NCI-H1930 (cell line): ENCODE measurements around the gene LHX5.

Experiments
- DNase-seq, 2 experiments: peaks; one replicate each; lab custom pipeline; 2025; lab: John Stamatoyannopoulos, UW

The LHX5 gene

DNA sequence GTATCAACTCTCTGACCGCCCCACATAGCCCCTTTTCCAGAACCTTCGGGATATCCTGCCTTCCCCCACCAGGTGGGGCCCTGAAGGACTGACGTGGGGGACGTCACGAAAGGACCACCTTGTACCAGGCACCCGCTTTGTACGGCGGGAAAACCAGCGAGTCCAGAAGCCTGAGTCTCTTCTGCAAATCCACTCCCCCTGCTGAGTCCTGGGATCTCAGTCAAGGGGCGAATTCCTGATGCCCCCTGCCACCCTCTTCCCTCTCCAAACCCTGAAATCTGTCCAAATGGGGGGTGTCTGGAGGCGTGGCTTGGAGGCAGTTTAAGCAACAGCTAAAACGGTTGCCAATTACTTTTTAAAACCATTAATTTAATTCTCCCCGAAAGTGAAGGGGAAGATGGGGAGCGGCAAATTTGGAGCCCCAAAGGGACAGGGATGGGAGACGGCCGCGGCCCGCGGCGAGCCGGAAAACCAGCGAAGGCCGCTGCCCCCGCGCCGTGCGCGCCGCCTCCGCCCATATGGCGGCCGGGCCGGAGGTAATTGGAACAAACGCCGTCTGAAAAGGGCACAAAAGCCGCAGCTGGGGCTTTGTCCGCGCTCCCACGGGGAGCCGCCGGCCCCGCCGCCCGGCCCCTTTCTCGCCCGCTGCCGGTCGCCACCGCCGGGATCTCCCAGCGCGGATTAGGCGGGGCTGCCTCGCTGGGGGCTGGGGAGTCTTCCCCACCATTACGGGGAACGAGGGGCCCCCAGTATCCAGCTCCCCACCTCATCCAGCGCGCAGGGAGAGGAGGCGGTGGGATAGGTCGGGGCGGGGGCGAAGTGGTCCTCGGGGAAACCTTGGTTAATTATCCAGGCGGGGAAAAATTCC is 6.6 kb downstream of the LHX5 start:
- DNase-seq = no peak

GRCh38 chr12:113464452-113464775 is 7.3 kb downstream of the LHX5 start:
- no peak for DNase-seq

DNA sequence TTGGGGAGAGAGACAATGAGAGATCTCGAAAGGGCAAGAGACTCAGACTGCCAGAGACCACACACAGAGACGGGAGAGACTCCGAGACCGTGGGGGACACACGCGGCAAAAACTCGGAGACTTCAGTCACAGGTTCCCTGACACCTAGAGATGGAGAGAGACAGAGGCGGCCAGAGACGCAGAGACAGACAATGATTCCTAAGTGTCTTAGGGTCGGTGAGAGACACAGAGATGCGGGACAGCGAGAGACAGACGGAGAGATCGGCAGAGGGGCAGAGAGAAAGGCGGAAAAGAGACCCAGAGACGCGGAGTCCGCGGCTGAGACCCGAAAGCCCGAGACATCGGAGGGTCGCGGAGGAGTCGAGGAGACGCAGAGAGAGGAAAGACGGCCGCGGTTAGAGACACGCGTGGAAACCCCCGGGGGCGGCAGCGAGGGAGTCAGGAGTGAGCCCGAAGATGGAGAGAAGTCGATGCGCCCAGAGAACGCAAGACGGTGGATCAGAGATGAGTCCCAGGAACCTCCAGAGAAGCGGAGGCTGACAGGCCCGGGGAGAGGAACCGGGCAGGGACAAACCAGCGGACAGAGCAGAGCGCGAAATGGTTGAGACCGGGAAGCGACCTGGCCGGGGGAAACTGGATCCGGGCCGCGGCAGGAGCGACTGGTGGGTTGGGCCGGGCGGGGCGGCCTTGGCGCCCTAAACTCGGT is 7.8 kb downstream of the LHX5 start:
- DNase-seq = no peak

DNA sequence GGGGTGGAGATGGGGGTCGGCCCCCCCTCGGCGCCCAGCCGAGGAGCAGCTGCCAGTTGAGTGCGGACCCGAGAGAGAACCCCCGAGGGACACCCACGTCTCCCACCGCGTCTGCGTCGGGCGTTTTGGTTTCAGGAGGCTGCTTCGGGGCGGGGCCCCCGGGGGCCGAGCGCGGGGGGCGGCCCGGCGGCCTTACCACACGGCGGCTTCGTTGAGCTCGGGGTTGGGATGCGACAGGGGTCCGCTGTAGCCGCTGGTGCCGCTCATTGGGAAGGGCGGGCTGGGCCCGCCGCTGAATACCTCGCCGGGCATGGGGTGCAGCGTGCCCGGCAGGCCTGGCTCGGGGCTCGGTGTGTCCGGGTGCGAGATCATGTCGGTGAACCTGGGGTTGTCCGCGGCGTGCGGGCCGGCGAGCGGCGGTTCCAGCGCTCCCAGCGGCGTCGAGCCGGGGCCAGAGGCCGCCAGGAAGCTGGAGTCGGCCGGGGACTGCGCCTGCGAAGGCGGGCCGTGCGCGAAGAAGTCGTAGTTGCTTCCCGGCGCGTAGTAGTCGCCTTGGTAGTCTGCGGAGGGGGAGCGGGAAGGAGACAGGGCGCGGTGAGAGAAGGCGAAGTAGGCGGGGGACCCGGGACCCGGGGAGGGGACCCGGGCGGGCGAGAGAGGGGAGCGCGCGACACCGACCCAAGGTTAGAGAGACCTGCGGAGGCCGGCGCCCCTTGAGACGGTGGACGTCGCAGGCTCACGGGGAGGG is 8.5 kb downstream of the LHX5 start:
- DNase-seq = no peak

DNA sequence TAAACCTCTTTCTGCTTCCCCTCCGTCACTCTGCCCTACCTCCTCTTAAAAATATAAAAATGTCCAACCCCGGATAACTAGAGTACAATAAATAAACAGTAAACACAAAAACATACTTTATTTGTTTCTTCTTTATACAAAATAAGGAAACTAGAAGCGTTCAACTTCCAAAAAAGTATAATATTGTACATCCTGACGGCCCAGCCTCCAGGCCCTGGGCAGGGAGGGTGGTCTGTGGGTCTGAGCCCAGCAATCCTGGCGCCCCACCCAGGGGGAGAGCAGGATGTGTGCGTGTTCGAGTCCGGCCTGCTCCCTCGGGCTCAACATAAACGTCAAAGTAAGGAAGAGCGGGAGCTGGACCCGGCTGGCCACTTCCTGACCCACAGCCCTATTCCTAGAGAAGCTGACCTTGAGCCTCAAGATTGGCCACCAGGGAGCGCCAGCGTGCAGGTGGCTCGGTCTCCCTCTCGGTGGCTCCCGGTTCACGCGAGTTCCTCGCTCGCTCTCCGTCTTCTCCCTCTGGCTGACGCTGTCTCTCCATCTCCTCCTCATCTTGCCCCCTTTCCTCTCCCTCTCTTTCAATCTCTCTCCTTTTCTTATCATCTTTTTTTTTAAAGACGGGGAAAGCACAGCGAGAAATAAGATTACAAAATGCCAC is 9.4 kb downstream of the LHX5 start:
- peak; percentile 38 to 53 for DNase-seq

DNA sequence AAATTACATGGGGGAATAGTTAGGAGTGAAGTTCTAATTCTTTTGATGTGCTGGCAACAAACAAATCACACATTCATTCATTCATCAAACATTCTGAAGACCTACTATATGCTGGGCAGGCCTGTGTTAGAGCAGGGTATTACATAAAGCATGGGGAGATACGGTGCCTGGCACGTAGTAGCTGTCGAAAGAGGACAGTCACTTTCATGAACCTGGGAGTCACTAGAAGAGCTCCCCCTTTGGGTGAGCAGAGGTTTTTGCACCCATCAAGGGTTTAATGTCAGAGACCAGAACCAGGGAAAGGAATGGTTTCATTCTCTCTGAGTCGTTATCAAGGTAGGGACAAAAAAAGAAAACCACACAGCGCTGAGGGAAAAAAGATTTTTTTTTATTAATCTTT is 10.0 kb downstream of the LHX5 start:
- no peak for DNase-seq

- DNase-seq = no peak
Observed at GRCh38 chr12:113459981-113460380, 11.7 kb downstream of the LHX5 start.

GRCh38 chr12:113457710-113458109 is 14.0 kb downstream of the LHX5 start:
- no peak for DNase-seq

- no peak for DNase-seq
Observed at GRCh38 chr12:113457185-113457584, 14.5 kb downstream of the LHX5 start.

DNA sequence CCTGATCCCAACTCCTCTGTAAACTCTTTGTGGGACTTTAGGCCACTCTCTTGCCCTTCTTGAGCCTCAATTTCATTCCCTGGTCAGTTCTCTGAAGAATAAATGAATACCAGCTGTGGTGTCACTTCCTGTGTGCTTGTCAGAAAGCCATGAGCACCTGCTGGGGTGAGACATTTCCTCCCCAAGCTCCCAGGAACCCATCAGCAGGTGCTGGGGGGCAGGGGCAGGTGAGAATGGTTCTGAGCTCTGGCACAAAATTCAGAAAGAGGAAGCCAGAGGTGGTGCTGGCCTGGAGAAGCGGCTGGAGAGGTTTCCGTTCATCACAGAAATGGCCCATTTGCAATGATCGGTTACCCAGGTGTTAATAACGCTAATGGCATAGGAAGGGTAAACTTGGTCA is 14.9 kb downstream of the LHX5 start:
- no peak for DNase-seq

DNA sequence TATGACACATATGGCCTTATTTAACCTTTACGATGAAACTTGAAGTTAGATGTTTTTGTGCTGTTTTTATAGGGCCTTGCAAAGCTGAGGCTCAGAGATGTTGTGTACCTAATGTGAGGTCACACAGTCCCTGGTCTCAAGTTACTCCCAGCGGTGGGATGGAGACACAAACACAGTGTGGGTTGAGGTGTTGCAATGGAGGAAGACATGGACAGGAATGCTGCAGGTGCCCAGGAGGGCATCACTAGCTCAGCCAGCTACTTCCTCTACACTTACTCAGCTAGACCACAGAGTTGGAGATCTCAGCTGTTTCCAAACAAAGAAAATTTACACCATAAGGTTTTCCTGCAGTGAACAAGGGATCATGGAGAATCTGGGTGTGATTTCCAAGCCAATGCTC is 15.5 kb downstream of the LHX5 start:
- no peak for DNase-seq

GRCh38 chr12:113453330-113453729 is 18.3 kb downstream of the LHX5 start:
- no peak for DNase-seq

GRCh38 chr12:113452458-113452857 is 19.2 kb downstream of the LHX5 start:
- no peak for DNase-seq

GRCh38 chr12:113449839-113450238 is 21.8 kb downstream of the LHX5 start:
- DNase-seq = no peak

- no peak for DNase-seq
Observed at GRCh38 chr12:113449299-113449698, 22.4 kb downstream of the LHX5 start.

- DNase-seq = no peak
Observed at GRCh38 chr12:113448873-113449272, 22.8 kb downstream of the LHX5 start.

- no peak for DNase-seq
Observed at GRCh38 chr12:113445544-113446171, 26.0 kb downstream of the LHX5 start.

DNA sequence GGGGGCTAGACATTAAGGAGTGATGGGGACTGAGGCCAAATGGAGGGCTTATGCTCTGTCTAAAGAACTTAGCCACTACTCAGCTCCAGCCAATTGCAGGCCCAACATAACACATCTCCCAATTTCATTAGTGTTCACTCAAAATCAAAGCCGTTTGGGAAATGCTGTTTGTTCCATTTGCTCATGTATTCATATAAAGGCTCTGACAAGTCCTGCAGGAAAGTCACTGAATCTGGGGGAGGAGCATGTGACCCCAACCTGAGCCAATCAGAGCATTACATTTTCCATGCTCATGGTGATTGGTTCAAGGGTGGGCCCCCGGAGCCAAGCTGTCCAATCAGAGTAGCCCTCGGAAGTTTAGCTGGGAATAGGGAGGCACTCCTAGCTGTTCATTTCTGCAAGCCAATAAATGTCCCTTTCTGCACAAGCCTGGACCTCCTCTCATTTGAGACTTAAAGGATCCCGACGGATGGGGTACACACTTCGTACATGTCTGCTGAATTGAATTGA is 28.6 kb downstream of the LHX5 start:
- no peak for DNase-seq

GRCh38 chr12:113440947-113441782 is 30.5 kb downstream of the LHX5 start:
- DNase-seq = no peak

- no peak for DNase-seq
Observed at GRCh38 chr12:113440336-113440735, 31.3 kb downstream of the LHX5 start.

GRCh38 chr12:113439606-113440030 is 32.1 kb downstream of the LHX5 start:
- DNase-seq = peak; percentile 14 to 18
